H1 (cell line): ENCODE results near the gene ATCAY. TPM values are rescaled to one million over a fixed set of nuclear protein-coding genes. Genes with fewer than 3 reads are reported as not detected.

Experiments used
- CTCF ChIA-PET: fragments of 300-600 bp; sonication (Branson Sonifier 250); formaldehyde crosslinking; loops from one replicate; lab custom pipeline; 2021; ENCODE audit not compliant: partially characterized antibody; lab: Charles Lee
- POLR2A ChIA-PET: fragments of 300-600 bp; sonication (Branson Sonifier 250); formaldehyde crosslinking; loops from one replicate; lab custom pipeline; 2021; ENCODE audit warnings: inconsistent platforms; ENCODE audit not compliant: partially characterized antibody; lab: Charles Lee
- DNase-seq, 2 experiments: peaks; one replicate each; pipeline versions ENCODE4 v3.0.0 to v3.0.0-alpha.2; 2010 to 2022; ENCODE audit warnings: low spot score in 2 of 2, low read depth in 1 of 2, mixed read lengths in 1 of 2
- FAIRE-seq: peaks from 2 replicates; lab custom pipeline; 2011; peaks lifted over from hg19 to GRCh38; lab: Jason Lieb, UNC
- H2AFZ ChIP-seq: 2 replicates; pipeline ENCODE4 v1.8.1; 2012; ENCODE audit warnings: low read length, inconsistent platforms
- H2AK5ac ChIP-seq: 2 replicates; pipeline ENCODE4 v1.6.1; 2013; ENCODE audit warnings: low read depth, low read length
- H2BK120ac ChIP-seq: replicated peaks from 2 replicates; pipeline ENCODE3; 2013; ENCODE audit warnings: low read depth, low read length, inconsistent platforms
- H2BK12ac ChIP-seq: 2 replicates; pipeline ENCODE4 v1.6.1; 2013; ENCODE audit warnings: low read depth, low read length
- H2BK15ac ChIP-seq: 2 replicates; pipeline ENCODE4 v1.6.1; 2013; ENCODE audit warnings: low read length
- H2BK20ac ChIP-seq: 2 replicates; pipeline ENCODE4 v1.6.1; 2013; ENCODE audit warnings: low read length
- H2BK5ac ChIP-seq: 2 replicates; pipeline ENCODE4 v1.6.1; 2013; ENCODE audit warnings: low read depth, low read length
- H3K14ac ChIP-seq: 2 replicates; pipeline ENCODE4 v1.6.1; 2013; ENCODE audit warnings: inconsistent platforms; ENCODE audit not compliant: insufficient read length
- H3K18ac ChIP-seq: 2 replicates; pipeline ENCODE4 v1.6.1; 2013; ENCODE audit warnings: low read length; ENCODE audit errors: extremely low read depth
- H3K23ac ChIP-seq: 2 replicates; pipeline ENCODE4 v1.6.1; 2013; ENCODE audit warnings: inconsistent platforms; ENCODE audit not compliant: insufficient read length
- H3K23me2 ChIP-seq: 2 replicates; pipeline ENCODE4 v1.6.1; 2013; ENCODE audit warnings: low read depth, low read length
- H3K27ac ChIP-seq: 2 replicates; pipeline ENCODE4 v1.6.1; 2011; ENCODE audit warnings: low read depth, low read length, inconsistent platforms
- H3K27me3 ChIP-seq, 4 experiments: replicated peaks in 1 of 4; 1 replicate in 1 of 4; 2 replicates in 3 of 4; pipeline versions ENCODE4 v1.6.1 to v1.8.1; 2011 to 2013; ENCODE audit warnings: low read length in 3 of 4, mild to moderate bottlenecking in 3 of 4, inconsistent platforms in 2 of 4, mixed read lengths in 2 of 4, moderate library complexity in 1 of 4; ENCODE audit not compliant: control insufficient read depth in 3 of 4, insufficient read depth in 3 of 4; ENCODE audit errors: extremely low read depth in 1 of 4
- H3K36me3 ChIP-seq, 4 experiments: 2 replicates each; pipeline versions ENCODE4 v1.6.1 to v1.8.1; 2011 to 2013; ENCODE audit warnings: mild to moderate bottlenecking in 4 of 4, low read length in 3 of 4, moderate library complexity in 2 of 4, control low read depth in 1 of 4, inconsistent platforms in 1 of 4; ENCODE audit not compliant: insufficient read depth in 4 of 4, control insufficient read depth in 2 of 4
- H3K4ac ChIP-seq: replicated peaks from 2 replicates; pipeline ENCODE3; 2013; ENCODE audit warnings: low read length, low read depth, mixed read lengths, inconsistent platforms; ENCODE audit not compliant: insufficient read length
- H3K4me1 ChIP-seq, 4 experiments: replicated peaks in 1 of 4; 1 replicate in 1 of 4; 2 replicates in 3 of 4; pipeline versions ENCODE4 v1.6.1 to v1.8.1; 2011 to 2013; ENCODE audit warnings: low read length in 3 of 4, inconsistent platforms in 2 of 4, mixed read lengths in 1 of 4; ENCODE audit not compliant: insufficient read depth in 4 of 4, control insufficient read depth in 3 of 4
- H3K4me2 ChIP-seq, 2 experiments: 2 replicates each; pipeline versions ENCODE4 v1.6.1 to v1.8.1; 2011 to 2013; ENCODE audit warnings: low read depth in 2 of 2, low read length in 2 of 2, control low read depth in 1 of 2, inconsistent platforms in 1 of 2, mild to moderate bottlenecking in 1 of 2; ENCODE audit not compliant: insufficient read depth in 1 of 2
- H3K4me3 ChIP-seq, 4 experiments: fragments of 200-600, 300-600 bp in 1 of 4; sonication (generic), shearing (Covaris generic), sonication (Bioruptor Twin) in 1 of 4; 2 replicates each; pipeline versions ENCODE4 v1.5.1 to v1.8.1; 2011 to 2016; ENCODE audit warnings: low read length in 4 of 4, low read depth in 3 of 4, control low read depth in 2 of 4, inconsistent platforms in 2 of 4, mild to moderate bottlenecking in 2 of 4, mixed read lengths in 1 of 4, moderate library complexity in 1 of 4; ENCODE audit not compliant: insufficient read depth in 2 of 4; ENCODE audit errors: extremely low read depth in 1 of 4
- H3K56ac ChIP-seq: replicated peaks from 2 replicates; pipeline ENCODE3; 2013; ENCODE audit warnings: low read depth, mild to moderate bottlenecking, mixed read lengths, low read length, inconsistent platforms; ENCODE audit not compliant: insufficient read length
- H3K79me1 ChIP-seq: 2 replicates; pipeline ENCODE4 v1.6.1; 2013; ENCODE audit warnings: low read depth, low read length, control low read depth
- H3K79me2 ChIP-seq, 2 experiments: 2 replicates each; pipeline versions ENCODE4 v1.6.1 to v1.8.1; 2012 to 2013; ENCODE audit warnings: low read length in 2 of 2, mild to moderate bottlenecking in 2 of 2, inconsistent platforms in 1 of 2; ENCODE audit not compliant: insufficient read depth in 2 of 2, control insufficient read depth in 1 of 2
- H3K9ac ChIP-seq, 4 experiments: replicated peaks in 1 of 4; 1 replicate in 1 of 4; 2 replicates in 3 of 4; pipeline versions ENCODE4 v1.6.1 to v1.8.1; 2011 to 2013; ENCODE audit warnings: low read depth in 3 of 4, low read length in 3 of 4, control low read depth in 2 of 4, mild to moderate bottlenecking in 2 of 4, moderate library complexity in 2 of 4, inconsistent platforms in 1 of 4; ENCODE audit errors: extremely low read depth in 1 of 4
- H3K9me3 ChIP-seq, 2 experiments: 2 replicates each; pipeline versions ENCODE4 v1.6.1 to v1.8.1; 2012 to 2013; ENCODE audit warnings: mild to moderate bottlenecking in 2 of 2, moderate library complexity in 2 of 2, control low read depth in 1 of 2, inconsistent platforms in 1 of 2, low read depth in 1 of 2, low read length in 1 of 2, mixed read lengths in 1 of 2; ENCODE audit not compliant: insufficient read depth in 2 of 2
- H4K20me1 ChIP-seq, 2 experiments: replicated peaks in 1 of 2; 2 replicates each; pipeline versions ENCODE3 to v1.8.1; 2011 to 2013; ENCODE audit warnings: inconsistent platforms in 2 of 2, low read length in 2 of 2, mild to moderate bottlenecking in 1 of 2; ENCODE audit not compliant: insufficient read depth in 2 of 2, control insufficient read depth in 1 of 2
- H4K5ac ChIP-seq: 2 replicates; pipeline ENCODE4 v1.6.1; 2013; ENCODE audit warnings: low read length, low read depth, mixed read lengths, inconsistent platforms; ENCODE audit not compliant: insufficient read length
- H4K8ac ChIP-seq: 2 replicates; pipeline ENCODE4 v1.8.0; 2013; ENCODE audit warnings: mild to moderate bottlenecking, moderate library complexity, low read length, inconsistent platforms; ENCODE audit not compliant: insufficient read depth; ENCODE audit errors: extremely low read depth
- H4K91ac ChIP-seq: replicated peaks from 2 replicates; pipeline ENCODE3; 2013; ENCODE audit warnings: low read length, mixed read lengths, inconsistent platforms; ENCODE audit not compliant: insufficient read length
- BRCA1 ChIP-seq: IDR thresholded peaks from 2 replicates; pipeline ENCODE4 v1.6.1; 2012; ENCODE audit warnings: low read depth, low read length, improper control_type of control experiment
- CEBPB ChIP-seq: IDR thresholded peaks from 2 replicates; pipeline ENCODE4 v1.6.1; 2012; ENCODE audit warnings: low read depth, low read length
- EZH2 ChIP-seq: fragments of 200-600 bp; sonication (generic); IDR thresholded peaks from 2 replicates; pipeline ENCODE4 v1.7.1; 2012; ENCODE audit warnings: low read depth, mild to moderate bottlenecking, moderate library complexity, low read length, inconsistent platforms; ENCODE audit not compliant: severe bottlenecking
- JUND ChIP-seq: IDR thresholded peaks from 2 replicates; pipeline ENCODE4 v1.6.1; 2011; ENCODE audit warnings: mild to moderate bottlenecking, improper control_type of control experiment, low read length
- POU5F1 ChIP-seq: IDR thresholded peaks from 2 replicates; pipeline ENCODE4 v1.6.1; 2011; ENCODE audit warnings: low read depth, mild to moderate bottlenecking, low read length, moderate library complexity
- RAD21 ChIP-seq, 2 experiments: IDR thresholded peaks in 1 of 2; conservative IDR thresholded peaks in 1 of 2; 2 replicates each; pipeline ENCODE4 v1.6.1; 2011; ENCODE audit warnings: low read depth in 2 of 2, low read length in 2 of 2, improper control_type of control experiment in 1 of 2, inconsistent platforms in 1 of 2, mild to moderate bottlenecking in 1 of 2, moderate library complexity in 1 of 2
- RFX5 ChIP-seq: IDR thresholded peaks from 2 replicates; pipeline ENCODE4 v1.6.1; 2011; ENCODE audit warnings: low read depth, low read length, improper control_type of control experiment, borderline replicate concordance
- RXRA ChIP-seq: IDR thresholded peaks from 2 replicates; pipeline ENCODE4 v1.6.1; 2011; ENCODE audit warnings: low read depth, mild to moderate bottlenecking, low read length, moderate library complexity; ENCODE audit not compliant: insufficient read depth
- SIN3A ChIP-seq, 2 experiments: IDR thresholded peaks in 1 of 2; conservative IDR thresholded peaks in 1 of 2; 2 replicates each; pipeline ENCODE4 v1.6.1; 2011 to 2012; ENCODE audit warnings: low read length in 2 of 2, improper control_type of control experiment in 1 of 2, low read depth in 1 of 2, mild to moderate bottlenecking in 1 of 2
- SIX5 ChIP-seq: IDR thresholded peaks from 2 replicates; pipeline ENCODE4 v1.6.1; 2011; ENCODE audit warnings: mild to moderate bottlenecking, low read depth, low read length
- SP4 ChIP-seq: IDR thresholded peaks from 2 replicates; pipeline ENCODE4 v1.6.1; 2012; ENCODE audit warnings: low read length, inconsistent platforms
- TAF7 ChIP-seq: optimal IDR thresholded peaks from 2 replicates; pipeline ENCODE3; 2011; ENCODE audit warnings: low read depth, mild to moderate bottlenecking, inconsistent platforms, low read length, moderate library complexity, borderline replicate concordance
- TEAD4 ChIP-seq: IDR thresholded peaks from 2 replicates; pipeline ENCODE4 v1.6.1; 2012; ENCODE audit warnings: low read depth, low read length, inconsistent platforms, mixed read lengths
- WGBS, 2 experiments: shearing (Covaris generic) in 1 of 2; methylation state at CpG; one replicate each; pipeline versions ENCODE4 v1.1.6 to v1.1.7; 2013 to 2015; ENCODE audit warnings: low lambda C conversion rate in 2 of 2, mixed read lengths in 2 of 2, inconsistent platforms in 1 of 2, low coverage in 1 of 2, missing lambda C conversion rate in 1 of 2; ENCODE audit not compliant: insufficient replicate concordance in 2 of 2, insufficient coverage in 1 of 2, insufficient read length in 1 of 2; ENCODE audit errors: extremely low coverage in 1 of 2, missing lambda C conversion rate in 1 of 2; 5-methylcytosine and 5-hydroxymethylcytosine counted together
- polyA plus RNA-seq, 7 experiments: library from polyadenylated mRNA; depleted of rRNA in 3 of 7; stranded (reverse) in 5 of 7; unstranded in 2 of 7; fragments of >200 nt in 5 of 7; fragments of 200-250 nt in 2 of 7; gene quantifications; 1 replicate in 5 of 7; 2 replicates in 1 of 7; 4 replicates in 1 of 7; pipeline versions ENCODE4 v1.2.1 to v1.2.3, GENCODE V29; 2011 to 2013; ENCODE audit warnings: missing spikeins in 2 of 7, mixed read lengths in 2 of 7
- total RNA-seq: library from RNA; stranded (reverse); fragmentation: NEBNext Ultra II Directional; extraction: Animal tissue kit (Norgen Biotek cat#: 25700); gene quantifications from 2 replicates; pipeline ENCODE4 v1.2.1, GENCODE V29; 2021

Gene ATCAY
- total and polyA plus RNA-seq, 2 of the 8 experiments (the other 6 are each of a cell fraction or from before 2014, with no cell fraction given), result 24.4 to 33.8 TPM

DNA sequence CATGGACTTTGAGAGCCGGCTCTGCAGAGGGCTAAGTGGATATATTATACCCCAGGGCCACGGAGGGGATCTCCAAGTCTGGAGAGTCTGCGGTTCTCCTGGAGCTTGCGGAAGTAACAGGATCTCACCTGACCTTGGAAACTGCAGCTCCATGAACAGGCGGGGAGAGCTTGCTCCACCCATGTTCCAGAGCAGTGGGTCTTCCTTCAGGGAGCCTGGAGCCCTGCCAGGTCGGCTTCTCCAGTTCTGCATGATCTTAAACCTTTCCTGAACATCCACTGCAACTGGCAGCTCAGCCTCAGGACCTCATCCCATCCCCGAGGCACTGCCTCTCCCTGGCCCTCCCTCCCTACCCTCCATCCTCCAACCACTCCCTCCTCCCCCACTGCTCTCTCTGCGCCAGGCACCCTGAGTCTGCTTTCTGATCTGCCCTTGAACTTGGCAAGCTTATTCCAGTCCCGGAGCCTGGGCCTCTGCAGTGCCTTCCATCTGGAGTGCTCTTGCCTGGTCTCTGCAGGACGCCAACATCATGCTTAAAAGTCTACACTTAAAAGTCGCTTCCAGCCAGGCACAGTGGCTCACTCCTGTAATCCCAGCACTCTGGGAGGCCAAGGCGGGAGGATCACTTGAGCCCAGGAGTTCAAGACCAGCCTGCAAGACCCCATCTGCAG, 13.2 kb downstream of the ATCAY start:
- H2AK5ac ChIP-seq, result no peak overlapping the region
- ChIA-PET POLR2A (no interaction called here), CTCF (interaction anchor here (0.5 to 1.9 kb wide), 4 partner anchors 46 to 1013 kb away, joined by 3 to 9 read pairs (median 3); no protein-coding TSS in a partner anchor)
- DNase-seq (no peak), FAIRE-seq (no peak)
- no peak overlapping the region for H3K14ac ChIP-seq
- no peak overlapping the region for H3K4ac ChIP-seq
- no peaks in the 10 kb centered on the region for H3K4me1 ChIP-seq
- H3K23me2 ChIP-seq, result no peaks in the 10 kb centered on the region
- H2BK12ac ChIP-seq, result no peak overlapping the region
- H2AFZ ChIP-seq, result no peak overlapping the region
- WGBS, 2 experiments, result 91% methylated on average over 11 of the region's 12 CpGs; no CpG with 5 or more reads in 1 of the 2 experiments
- H4K20me1 ChIP-seq, result peaks cover 0 to 2% of the 10 kb centered on the region in 2 experiments
- no peak overlapping the region for H4K91ac ChIP-seq
- no peak overlapping the region for H3K27ac ChIP-seq
- no peak overlapping the region for H4K5ac ChIP-seq
- no peak overlapping the region for H2BK120ac ChIP-seq
- H3K23ac ChIP-seq, result no peak overlapping the region
- peaks cover 7% of the 10 kb centered on the region in 2 experiments; a peak in 3 of 4 replicates for H3K9me3 ChIP-seq
- no peak overlapping the region for H2BK15ac ChIP-seq
- peaks cover 3 to 12% (median 9%) of the 10 kb centered on the region in 4 experiments; a peak in 7 of 8 replicates for H3K36me3 ChIP-seq
- H2BK20ac ChIP-seq, result no peak overlapping the region
- no peaks in the 10 kb centered on the region for H3K79me2 ChIP-seq
- H3K4me2 ChIP-seq, result no peak overlapping the region
- no peak overlapping the region for H3K4me3 ChIP-seq
- no peak overlapping the region for H3K18ac ChIP-seq
- H3K56ac ChIP-seq, result no peak overlapping the region
- H3K27me3 ChIP-seq, result no peaks in the 10 kb centered on the region
- no peak overlapping the region for H4K8ac ChIP-seq
- H3K79me1 ChIP-seq, result no peaks in the 10 kb centered on the region
- no peak overlapping the region for H3K9ac ChIP-seq
- H2BK5ac ChIP-seq, result no peak overlapping the region
- TF ChIP-seq SP4 (no peak), TAF7 (no peak), SIX5 (no peak), EZH2 (no peak), RFX5 (no peak), BRCA1 (no peak), JUND (no peak), RAD21 (IDR thresholded peaks at IDR 0.05 in 1 of 2, conservative IDR thresholded peaks at IDR 0.05 in 1 of 2; ENCODE audit: low read depth in 2 of 2, low read length in 2 of 2) (no peak), RXRA (no peak), SIN3A (conservative IDR thresholded peaks at IDR 0.05 in 1 of 2, IDR thresholded peaks at IDR 0.05 in 1 of 2; ENCODE audit: low read depth in 1 of 2, low read length in 2 of 2) (no peak), CEBPB (no peak), POU5F1 (no peak), TEAD4 (no peak)
